ENCODE measurements around the gene ROBO1.

The ROBO1 gene

DNA sequence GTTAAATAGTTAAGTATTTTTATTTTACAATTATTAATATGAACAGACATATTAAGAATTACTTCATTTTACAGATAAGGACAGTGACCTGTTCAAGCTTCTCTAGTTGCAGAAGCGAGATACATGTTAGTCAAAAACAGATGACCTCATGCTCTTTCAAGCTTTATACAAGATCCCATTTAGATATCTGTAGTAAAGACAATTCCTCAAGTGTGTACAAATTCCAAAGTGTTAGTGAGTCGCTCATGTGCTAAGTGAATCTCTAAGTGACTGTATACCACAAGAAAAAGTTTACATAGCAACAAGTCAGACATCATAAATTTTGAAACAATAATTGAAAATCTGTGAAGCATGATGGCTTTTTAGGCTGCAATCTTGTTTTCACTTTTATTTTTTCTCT is 293.8 kb downstream of the ROBO1 start:
- no peak for DNase-seq (ENCODE audit: low spot score)

- no peak for DNase-seq (ENCODE audit: low spot score)
These were observed 300.1 kb downstream of the ROBO1 start for GRCh38 chr3:79467721-79468120.

DNA sequence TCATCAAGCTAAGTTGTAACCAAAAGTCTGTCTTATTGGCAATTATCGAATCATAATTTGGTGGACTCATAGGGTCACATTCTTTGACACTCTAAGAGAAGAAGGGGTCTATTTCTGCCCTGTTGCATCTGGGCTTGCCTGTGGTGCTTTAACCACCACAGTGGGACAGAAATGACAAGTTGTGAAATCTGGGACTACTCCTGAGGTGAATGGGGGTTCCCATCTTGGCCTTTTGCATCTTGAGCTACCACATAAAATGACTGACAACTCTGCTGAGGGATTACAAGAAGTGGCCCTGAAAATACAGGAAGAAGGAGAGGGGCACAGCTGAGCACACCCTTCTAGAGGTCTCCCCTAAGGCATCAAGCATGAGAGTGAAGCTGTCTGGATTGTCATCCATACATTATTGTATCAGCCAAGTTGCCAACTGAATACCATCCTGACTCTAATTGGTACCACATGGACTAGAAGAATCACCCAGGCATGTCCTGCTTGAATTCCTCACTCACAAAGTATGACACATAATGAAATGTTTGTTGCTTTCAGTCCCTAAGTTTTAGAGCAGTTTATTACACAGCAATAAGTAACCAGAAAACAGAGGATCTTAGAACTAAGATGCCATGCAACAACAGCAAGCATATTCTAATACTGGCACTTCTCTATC is 306.5 kb downstream of the ROBO1 start:
- no peak for DNase-seq (ENCODE audit: low spot score)

DNA sequence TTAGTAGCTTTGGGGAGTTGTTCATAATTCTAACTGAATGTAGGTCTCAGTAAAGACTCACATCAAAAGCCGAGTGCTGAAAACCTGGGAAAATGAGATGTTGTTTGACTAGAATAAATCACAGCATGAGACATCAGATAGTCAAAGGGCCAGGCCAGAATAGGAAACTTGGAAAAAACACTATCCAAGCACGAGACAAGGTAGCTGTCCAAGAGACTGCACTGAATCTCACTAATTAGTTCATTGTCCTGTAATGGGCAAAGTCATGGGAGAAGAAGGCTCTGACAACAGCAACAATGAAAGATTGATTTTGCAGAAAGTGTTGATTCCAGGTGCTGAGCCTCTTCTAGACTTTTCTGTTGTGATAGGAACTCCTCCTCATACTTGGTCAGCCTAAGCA is 314.2 kb downstream of the ROBO1 start:
- DNase-seq (ENCODE audit: low spot score), result no peak

DNA sequence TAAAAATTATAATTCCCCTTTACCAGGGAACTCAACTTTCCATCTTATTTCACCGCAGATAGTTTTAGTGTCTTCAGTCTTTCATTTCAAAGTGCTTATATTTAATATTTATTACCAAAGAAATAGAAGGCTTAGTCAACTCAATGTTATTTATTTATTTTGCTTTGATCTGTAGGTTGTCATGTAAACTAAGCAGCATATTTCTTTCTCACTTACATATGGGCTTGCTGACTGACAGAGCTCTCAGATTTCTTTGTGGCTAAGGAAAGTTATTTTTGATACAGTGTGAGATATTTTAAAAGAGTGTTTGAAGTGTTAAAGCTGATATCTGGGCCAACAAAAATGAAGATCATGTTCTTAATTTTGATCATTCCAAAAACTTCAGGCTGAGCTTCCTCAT is 331.4 kb downstream of the ROBO1 start:
- DNase-seq (ENCODE audit: low spot score), result no peak

DNA sequence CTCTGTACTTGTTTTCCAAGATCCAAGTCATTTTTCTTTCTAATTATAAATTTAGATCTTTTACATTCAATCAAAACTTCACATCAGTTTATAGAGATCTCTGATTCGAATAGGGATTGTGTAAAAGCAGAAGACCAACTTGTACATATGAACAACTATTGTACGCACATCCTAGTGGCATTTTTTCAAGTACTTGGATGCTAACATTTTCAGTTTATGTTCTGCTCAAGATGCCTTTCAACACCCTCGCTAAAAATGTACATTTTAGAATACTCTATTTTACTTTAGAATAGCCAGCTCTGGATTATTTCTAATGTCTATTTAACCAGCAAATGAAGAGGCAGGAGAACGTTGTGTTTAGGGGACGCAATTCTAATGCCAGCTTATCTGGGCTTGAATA is 340.7 kb downstream of the ROBO1 start:
- DNase-seq (ENCODE audit: low spot score), result no peak

- DNase-seq (ENCODE audit: low spot score), result no peak
These were observed 343.0 kb downstream of the ROBO1 start for GRCh38 chr3:79424811-79425210.

DNA sequence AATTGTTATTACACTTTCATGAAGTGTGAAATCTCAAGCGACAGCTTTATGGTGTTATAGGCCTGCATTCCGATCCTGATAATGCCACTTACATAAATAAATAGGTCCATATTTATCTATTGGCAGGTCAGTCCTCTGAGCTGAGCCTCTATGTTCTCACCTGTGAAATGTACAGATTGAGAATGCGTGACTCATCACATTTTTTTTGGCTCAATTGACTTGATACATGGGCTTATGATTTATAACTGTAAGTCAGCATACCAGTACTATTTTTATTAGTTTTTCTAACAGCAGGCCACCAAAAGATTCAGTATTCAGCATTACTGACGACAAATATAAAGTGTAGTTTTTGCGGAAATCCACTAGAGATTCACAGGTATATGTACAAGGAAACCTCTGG is 344.4 kb downstream of the ROBO1 start:
- no peak for DNase-seq (ENCODE audit: low spot score)

DNA sequence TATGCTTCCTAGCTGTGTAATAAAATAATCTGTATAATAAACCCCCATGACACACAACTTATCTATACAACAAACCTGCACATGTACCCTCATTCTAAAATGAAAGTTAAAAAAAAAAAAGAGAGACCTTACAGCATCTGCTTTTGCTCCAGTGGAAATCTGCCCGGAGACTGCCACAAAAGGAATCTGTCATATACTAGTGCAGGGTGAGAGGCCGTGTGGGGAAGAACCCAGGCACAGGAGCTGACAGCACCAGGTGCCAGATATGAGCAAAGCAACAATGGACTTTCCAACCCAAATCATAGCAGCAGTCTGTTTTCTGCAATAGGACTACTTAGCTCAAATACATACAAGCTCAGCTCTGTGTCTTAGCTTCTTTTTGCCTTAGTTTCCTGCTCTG is 346.5 kb downstream of the ROBO1 start:
- no peak for DNase-seq (ENCODE audit: low spot score)

DNA sequence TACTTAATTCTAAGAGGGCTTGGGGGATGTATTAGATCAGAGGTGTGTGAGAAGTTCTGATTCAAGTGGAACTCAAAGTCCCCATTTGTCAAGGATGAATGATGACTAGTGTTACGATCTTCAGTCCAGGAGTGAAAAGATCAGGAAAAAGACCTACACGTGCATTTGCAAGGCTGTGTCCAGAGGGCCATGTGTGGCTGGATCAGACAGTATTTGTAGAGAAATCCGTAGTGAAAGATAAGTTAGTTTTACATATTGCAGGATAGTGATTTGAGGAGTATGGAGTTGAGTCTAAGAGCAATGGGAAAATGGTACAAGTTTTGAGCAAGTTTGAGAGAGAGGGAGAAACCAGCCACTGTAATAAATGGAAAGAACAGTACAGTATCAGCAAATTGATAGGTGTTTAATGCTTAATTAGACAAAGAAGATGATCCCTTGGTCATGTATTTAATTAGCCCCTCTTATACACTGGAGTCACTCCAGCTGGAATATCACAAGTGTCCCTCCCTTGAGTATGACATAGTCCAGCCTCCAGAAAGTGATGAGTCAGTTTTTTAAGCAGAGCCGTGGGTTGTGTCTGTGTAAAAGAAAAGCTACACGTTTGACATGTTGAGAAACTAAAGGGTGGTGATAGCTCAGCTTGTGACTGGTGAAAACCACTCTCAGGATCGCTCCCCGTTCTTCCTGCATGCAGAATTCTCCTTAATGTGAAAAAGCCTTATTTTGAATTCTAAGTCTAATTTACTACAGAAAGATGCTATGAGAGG is 348.8 kb downstream of the ROBO1 start:
- DNase-seq (ENCODE audit: low spot score), result no peak

DNA sequence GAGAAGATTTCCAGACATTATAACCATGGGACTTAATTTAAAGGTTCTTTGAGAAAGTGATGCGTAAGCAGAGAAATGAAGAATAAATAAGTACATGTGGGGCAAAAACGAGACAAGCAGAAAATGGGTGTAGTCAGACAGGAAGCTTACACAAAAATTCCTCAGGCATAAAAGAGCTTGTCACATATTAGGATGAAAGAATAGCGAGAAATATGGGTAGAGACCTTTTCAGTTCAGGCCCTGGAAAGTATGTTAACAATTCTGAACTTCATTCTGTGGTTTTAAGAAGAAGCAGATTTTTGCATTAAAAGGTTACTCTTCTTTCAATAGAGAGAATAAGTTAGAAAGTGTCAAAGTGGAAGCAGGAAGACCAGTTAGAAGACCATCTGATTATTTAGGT is 352.4 kb downstream of the ROBO1 start:
- no peak for DNase-seq (ENCODE audit: low spot score)

DNA sequence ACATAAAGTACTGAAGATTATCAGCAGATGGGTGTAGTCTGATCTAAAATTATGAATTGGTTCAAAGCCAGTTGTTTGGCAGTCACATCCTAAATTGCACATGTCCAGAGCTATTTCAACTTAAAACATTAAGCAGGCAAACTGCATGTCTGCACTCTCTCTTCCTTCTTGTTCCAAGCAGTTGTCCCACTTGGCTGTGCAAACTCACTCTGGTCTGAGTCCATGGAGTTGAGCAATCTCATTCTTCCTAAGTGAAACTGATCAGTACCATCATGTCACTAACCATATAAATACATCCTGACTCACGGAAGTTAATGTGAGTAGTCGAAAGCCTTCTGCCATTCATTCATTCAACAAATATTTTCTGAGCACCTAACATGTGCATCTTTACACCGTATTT is 353.0 kb downstream of the ROBO1 start:
- no peak for DNase-seq (ENCODE audit: low spot score)

- DNase-seq (ENCODE audit: low spot score), result no peak
These were observed 353.8 kb downstream of the ROBO1 start for GRCh38 chr3:79414035-79414434.

GRCh38 chr3:79412537-79412936 is 355.3 kb downstream of the ROBO1 start:
- no peak for DNase-seq (ENCODE audit: low spot score)

- DNase-seq (ENCODE audit: low spot score), result no peak
These were observed 357.2 kb downstream of the ROBO1 start for GRCh38 chr3:79410617-79411016.

DNA sequence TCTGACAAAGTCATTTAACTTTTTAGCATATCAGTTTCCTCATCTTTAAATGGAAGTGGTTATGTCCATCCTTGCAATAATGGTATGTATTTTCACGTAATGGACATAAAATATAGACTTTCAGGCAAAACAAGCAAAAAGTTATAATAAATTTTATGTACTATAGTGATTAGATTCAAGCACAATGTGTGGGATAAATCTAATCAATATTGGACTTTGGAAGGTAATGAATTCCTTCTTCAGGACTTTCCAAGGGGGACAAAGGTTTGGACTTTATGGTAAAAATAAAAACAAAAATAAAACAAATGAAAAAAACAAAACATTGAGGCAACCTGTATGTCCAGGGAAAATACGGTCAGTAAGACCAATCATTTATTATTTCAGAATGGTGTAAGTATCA is 357.7 kb downstream of the ROBO1 start:
- no peak for DNase-seq (ENCODE audit: low spot score)

DNA sequence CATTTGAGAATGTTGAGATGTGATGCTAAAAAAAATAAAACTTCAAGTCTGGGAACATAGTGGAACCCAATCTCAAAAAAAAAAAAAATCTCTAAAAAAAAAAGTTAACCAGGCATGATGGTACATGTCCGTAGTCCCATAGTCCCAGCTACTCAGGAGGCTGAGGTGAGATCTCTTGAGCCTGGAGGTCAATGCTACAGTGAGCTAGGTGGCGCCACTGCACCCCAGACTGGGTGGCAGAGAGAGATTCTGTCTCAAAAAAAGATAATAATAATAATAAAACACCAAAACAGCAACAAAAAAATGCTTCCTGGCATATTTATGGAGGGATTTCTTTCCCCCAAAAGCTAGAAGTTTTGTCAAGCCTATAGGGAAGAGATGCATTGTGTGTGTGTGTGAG is 361.6 kb downstream of the ROBO1 start:
- no peak for DNase-seq (ENCODE audit: low spot score)

DNA sequence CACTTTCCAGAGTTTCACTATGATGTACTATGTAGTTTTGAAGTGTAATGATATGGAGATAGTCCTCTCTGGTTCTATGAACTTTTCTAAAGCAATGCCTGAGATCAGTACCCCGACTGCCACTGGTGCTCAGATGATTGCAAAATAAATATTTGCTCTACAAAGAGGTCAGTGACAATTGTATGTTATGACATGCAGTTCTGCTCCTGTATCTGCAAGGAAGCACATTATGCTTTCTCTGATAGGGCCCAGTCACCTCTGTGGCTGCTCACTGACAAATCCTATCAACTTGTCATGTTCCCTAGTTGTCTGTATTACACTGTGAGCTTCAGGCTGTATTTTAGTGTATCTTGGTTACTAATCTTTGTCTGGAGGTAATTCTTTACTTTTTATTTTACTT is 362.6 kb downstream of the ROBO1 start:
- no peak for DNase-seq (ENCODE audit: low spot score)

DNA sequence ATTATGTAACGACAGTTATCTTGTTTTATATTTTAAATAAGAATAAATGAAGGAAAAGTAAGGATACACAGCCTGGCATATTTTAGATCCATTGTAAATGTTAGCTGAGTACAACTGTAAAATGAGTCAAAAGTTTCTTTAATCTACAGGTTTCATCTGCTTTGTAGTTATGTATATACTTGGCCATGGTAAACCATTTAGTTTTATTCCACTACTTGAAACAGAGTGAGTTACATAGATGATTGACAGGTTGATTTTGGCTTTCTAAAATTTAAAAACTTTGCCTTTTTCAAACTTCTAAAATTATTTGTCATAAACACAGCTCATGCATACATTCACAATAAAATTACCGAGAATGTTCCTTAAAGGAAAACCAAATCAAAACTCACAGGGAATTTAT is 371.2 kb downstream of the ROBO1 start:
- no peak for DNase-seq (ENCODE audit: low spot score)

DNA sequence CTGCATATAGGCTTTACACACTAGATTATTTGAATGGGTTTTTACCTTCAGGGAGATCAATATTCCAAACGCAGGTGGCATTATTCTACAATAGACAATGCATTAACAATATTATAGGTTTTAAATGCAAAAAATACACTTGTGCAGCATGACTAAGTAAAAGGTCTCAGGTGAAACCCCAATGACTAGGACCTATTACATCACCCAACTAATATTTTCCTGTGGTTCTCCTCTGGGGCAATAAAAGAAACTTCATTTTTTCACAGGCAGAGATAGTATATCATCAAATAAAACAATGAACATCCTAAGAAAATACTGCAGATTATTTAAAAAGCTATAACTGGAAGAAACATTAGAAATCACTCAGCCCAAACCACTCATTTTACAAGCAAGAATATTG is 375.3 kb downstream of the ROBO1 start:
- no peak for DNase-seq (ENCODE audit: low spot score)

DNA sequence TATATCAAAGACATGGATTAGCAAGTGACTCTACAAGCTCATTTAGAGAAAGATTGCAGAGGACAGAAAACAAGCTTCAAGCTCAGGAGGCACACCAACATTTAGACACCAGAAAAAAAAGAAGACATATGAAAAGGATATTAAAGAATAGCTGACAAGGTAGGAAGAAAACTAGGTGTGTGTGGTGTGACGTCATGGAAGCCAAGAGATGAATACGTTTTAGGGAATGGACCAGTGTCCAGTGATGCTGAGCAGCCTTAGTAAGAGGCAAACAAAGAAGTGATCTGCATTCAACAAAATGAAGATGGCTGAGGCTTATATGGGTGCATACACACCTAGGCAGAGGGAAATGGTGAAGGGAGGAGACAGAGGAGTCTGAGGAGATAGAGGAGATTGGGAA is 377.4 kb downstream of the ROBO1 start:
- DNase-seq (ENCODE audit: low spot score), result no peak

- no peak for DNase-seq (ENCODE audit: low spot score)
These were observed 382.6 kb downstream of the ROBO1 start for GRCh38 chr3:79385211-79385610.

DNA sequence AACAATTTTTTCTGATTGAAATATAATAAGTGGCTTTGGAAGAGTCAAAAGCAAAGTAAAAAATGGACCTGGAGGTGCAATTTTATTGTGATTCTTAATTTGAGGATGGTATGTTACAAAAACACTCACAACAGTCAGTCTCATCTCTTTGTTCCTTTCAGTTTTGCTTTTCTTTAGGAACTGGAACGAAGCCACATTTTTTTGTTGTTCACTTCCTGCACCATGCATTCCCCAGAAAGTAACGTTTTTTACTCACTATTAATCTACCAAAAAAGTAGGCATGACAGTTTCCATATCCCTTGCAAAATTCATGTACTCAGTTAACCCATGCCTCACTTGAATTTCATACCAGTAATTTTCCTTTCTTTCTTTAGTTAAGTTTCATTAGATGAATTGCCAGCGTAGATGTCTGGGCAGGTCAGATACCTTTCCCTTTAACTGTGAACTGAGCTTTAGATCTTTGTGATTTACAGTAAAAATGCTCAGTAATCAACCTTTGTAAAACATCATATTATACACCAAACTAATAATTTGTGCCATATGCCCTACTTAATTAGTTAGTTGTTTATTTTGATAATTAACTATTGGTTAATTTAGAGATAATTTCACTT is 384.3 kb downstream of the ROBO1 start:
- no peak for DNase-seq (ENCODE audit: low spot score)

All from SK-N-DZ (cell line).